ENCODE data around the gene AKT1.

Gene AKT1

GRCh38 chr14:104721505-104722431, 73.8 kb downstream of the AKT1 start:
- no peak for DNase-seq
